ENCODE results near the gene POLR3A.
"Not testable (repeated sequence)": the region's sequence is repeated elsewhere in the genome, so short reads cannot be mapped to it uniquely, and the experiment has no call there.

Gene POLR3A

DNA sequence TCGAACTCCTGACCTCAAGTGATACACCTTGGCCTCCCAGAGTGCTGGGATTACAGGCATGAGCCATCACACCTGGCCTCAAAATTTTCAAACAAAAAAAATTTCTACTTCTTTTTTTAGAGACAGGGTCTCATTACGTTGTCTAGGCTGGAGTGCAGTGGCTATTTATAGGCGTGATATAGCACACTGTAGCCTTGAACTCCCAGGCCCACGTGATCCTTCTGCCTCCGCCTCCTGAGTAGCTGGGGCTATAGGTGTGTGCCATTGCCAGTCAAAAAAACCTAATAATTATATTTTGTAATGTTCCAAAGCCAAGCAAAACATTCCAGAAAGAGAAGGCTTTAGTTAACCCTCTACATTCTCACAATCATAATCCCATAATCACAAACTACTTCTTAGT, 13.8 kb downstream of the POLR3A start:
- no peak for DNase-seq

DNA sequence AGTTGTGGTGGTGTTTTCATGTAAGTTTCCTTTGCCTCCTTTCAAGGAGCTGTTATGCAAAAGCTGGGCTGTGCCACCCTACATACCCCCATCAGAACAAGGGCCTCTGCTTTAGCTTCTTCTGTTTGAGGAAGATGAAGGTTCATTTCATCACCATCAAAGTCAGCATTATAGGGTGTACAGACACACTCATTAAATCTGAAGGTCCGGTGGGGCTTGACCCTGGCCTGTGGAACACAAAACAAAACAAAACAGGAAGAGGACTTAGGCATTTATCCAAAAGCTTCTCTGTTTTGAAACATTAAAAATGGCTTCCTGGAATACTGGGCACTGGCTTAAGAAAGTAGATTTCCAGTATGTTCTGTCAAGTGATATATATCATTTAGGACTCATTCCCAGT, 15.8 kb downstream of the POLR3A start:
- DNase-seq: no peak

DNA sequence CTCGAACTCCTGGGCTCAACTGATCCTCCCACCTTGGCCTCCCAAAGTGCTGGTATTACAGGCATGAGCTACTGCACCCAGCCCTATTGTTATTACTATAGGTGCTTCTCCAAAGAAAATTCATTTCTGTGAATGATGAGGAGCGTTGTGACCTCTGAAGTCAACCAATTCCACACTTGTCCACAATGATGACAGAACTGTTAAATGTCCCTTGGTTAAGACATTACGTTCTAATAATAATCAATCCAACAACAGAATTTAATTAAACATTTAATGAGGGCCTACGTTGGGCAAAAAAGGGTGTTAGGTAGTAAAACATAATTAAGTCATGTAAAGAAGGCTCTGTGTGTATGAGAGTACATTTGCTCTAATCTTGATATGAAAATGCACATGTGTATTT, 18.2 kb downstream of the POLR3A start:
- no peak for DNase-seq

- no peak for DNase-seq
These were observed 19.0 kb downstream of the POLR3A start for GRCh38 chr10:78010278-78010677.

- no peak for DNase-seq
These were observed 19.7 kb downstream of the POLR3A start for GRCh38 chr10:78009662-78010061.

- DNase-seq: no peak
These were observed 22.1 kb downstream of the POLR3A start for GRCh38 chr10:78007172-78007571.

GRCh38 chr10:78004215-78005026, 24.9 kb downstream of the POLR3A start:
- DNase-seq: no peak

- no peak for DNase-seq
These were observed 26.6 kb downstream of the POLR3A start for GRCh38 chr10:78002541-78003288.

- DNase-seq: no peak
These were observed 28.3 kb downstream of the POLR3A start for GRCh38 chr10:78000956-78001472.

DNA sequence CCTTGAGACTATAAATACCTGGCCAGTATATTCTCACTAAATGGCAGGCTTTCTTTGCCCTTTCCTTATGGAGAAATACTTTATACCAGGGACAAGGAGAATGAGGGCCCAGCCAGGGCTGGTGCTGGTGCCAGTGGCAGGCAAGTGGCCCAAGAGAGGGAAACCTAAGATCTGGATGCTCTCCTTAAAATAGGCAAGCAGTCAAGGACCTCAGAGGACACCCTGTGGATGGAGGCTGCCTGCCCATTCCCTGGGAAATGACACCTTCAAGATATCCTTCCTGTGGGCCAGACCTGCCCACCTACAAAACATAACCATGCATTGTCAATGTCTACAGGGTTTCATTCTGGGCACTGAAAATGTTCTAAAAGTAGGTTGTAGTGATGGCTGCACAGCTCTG, 29.1 kb downstream of the POLR3A start:
- DNase-seq: no peak

DNA sequence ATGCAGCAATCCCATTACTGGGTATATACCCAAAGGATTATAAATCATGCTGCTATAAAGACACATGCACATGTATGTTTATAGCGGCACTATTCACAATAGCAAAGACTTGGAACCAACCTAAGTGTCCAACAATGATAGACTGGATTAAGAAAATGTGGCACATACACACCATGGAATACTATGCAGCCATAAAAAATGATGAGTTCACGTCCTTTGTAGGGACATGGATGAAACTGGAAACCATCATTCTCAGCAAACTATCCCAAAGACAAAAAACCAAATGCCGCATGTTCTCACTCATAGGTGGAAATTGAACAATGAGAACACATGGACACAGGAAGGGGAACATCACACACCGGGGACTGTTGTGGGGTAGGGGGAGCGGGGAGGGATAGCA, 30.5 kb downstream of the POLR3A start:
- not testable (repeated sequence) for DNase-seq

DNA sequence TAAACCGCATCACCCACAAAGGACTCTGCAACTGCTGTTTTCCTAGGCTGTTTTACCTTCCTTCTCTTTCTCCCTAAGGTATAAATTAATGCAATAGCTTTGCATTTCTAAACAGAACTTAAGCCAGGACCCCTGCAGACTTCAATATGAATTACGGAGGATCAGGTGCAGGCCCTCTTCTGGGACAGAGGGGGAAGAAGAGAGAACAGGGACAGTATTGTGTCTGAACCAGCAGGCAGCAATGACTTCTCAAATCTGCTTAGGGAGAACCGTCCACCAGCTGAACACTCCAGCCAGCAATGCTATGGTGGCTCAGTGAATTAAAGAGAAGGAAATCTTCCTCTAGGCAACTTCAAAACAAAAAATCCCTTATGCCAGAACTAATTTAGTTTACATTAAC, 35.7 kb downstream of the POLR3A start:
- no peak for DNase-seq

- no peak for DNase-seq
These were observed 40.1 kb downstream of the POLR3A start for GRCh38 chr10:77989081-77989724.

- DNase-seq: no peak
These were observed 41.6 kb downstream of the POLR3A start for GRCh38 chr10:77987671-77988255.

- no peak for DNase-seq
These were observed 44.3 kb downstream of the POLR3A start for GRCh38 chr10:77984986-77985385.

GRCh38 chr10:77983384-77984341, 45.7 kb downstream of the POLR3A start:
- no peak for DNase-seq

DNA sequence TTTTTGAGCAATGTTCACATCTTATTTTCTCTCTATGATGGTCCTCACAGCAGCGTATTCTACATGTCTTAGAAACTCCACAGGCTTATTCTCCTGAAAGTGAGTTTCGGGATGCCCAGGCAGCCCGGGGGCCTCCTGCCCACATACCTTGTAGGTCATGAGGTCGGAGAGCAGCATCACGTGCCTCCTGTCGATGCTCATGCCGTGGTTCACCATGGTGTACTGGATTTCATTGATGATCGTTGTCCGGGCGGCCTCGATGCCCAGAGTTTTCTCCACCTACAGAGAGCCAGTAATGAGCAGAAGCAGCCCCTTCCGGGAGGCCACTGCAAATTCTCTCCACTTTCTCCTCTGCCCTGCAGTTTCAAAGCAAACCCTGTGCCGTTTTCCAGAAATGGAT, 48.0 kb downstream of the POLR3A start:
- DNase-seq: no peak

DNA sequence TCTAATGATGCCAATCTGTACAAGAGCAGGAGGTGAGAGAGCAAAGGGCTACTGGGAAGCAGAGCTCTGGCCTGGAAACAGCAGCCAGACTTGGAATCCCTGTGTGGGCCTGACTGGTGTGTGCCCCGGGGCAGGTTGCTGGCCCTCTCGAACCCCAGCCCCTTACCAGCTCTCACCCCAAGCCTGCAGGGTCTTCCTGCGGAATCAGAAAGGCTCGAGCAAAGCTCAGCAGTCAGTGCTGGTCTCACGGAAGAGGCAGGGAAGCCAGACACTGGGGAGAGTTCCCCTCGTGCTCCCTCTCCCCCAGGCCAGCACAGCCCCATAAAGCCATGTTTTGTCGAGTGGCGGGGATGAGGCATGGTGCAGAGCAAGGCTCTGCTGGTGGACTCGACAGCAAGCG, 50.1 kb downstream of the POLR3A start:
- no peak for DNase-seq

- DNase-seq: no peak
These were observed 51.0 kb downstream of the POLR3A start for GRCh38 chr10:77978360-77978759.

DNA sequence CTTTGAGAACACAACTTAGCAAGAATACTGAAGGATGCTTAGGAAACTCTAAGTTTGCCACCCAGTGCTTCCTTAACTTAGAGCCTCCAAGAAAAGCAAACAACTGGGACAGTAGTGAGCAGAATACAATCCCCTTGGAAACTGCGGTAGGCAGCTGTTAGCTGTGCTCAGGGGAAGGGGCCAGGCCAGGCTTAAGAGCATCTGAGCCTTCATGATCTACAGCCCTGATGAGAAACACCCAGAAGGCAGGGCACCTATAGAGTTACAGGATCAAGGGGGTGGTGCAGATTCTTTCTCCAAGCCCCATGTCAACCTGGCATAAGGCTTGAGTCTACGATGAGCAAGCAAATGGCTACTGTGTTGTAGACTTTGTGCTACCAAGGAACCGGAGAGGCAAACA, 51.4 kb downstream of the POLR3A start:
- no peak for DNase-seq

- DNase-seq: no peak
These were observed 52.3 kb downstream of the POLR3A start for GRCh38 chr10:77977016-77977415.

- no peak for DNase-seq
These were observed 54.1 kb downstream of the POLR3A start for GRCh38 chr10:77975086-77975666.

Data from NCI-H69 (cell line).